NCI-H510A (cell line): ENCODE measurements around the gene UNC79.

ENCODE experiments used
- DNase-seq: peaks from one replicate; lab custom pipeline; 2025; lab: John Stamatoyannopoulos, UW

The UNC79 gene

DNA sequence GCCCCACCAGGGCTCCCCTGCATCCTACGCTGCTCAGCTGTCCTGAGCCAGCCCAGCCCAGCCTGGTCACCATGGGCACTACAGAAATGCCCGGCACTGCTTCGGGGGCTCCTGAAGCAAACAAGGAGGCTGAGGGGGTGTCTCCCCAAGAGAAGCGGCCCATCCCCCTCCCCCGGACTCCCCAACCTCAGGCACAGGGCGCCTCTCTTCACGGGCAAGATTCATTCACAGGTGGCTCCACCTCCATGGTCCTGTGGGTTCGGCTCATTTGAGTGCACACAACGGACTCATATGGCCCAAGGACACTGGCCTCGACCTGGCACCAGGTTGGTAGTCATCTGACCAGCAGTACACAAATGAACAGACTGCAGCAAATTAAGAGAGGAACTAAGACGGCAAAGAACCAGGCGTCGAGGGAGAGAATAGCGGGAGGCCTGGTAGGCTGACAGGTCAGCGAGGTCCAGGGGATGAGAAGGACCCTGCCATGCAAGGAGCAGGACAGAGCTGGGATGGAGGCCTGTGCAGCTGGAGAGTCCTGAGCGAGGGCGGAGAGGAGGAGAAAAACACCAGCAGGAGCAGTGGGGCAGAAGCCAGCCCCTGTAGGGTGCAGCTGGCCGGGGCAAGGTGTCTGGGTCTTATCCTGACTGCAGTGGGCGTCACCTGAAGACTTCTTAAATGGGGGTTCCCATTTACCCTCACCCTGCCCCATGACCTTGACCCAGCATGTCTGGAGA, 297.3 kb downstream of the UNC79 start:
- no peak for DNase-seq

DNA sequence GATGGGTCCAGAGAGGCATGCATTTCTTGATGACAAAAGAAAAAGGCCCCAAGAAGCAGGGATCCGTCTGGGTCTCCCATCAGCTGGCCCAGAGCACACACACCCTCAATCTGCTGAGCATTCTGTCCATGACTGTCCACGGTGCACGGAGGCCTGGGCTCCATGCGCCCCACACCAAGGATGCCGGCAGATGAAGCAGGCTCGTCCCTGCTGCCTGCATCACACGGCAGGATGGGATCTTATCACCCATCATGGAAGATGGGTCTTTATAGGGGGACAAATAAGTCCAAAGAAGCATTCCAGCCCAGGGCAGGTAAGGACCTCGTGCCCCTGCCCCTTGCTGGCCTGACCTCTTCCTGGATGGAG, 297.9 kb downstream of the UNC79 start:
- no peak for DNase-seq

DNA sequence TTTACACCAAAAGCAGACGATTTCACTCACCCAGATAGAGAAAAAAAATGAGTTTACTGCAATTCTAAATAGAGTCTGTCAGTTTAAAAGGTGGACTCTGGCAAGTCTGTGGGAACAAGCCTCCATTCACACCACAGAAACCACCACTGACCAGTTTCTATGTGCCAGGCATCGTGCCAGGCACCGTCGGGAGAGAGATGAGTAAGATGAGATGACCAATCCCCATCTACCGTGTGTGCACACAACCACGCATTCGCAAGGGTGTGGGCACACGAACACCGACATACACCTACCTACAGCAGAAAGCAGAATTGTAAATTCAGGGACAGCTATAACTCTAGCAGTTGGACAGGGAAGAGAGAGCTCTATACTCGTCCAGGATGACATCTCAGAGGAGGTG, 299.3 kb downstream of the UNC79 start:
- DNase-seq: no peak

DNA sequence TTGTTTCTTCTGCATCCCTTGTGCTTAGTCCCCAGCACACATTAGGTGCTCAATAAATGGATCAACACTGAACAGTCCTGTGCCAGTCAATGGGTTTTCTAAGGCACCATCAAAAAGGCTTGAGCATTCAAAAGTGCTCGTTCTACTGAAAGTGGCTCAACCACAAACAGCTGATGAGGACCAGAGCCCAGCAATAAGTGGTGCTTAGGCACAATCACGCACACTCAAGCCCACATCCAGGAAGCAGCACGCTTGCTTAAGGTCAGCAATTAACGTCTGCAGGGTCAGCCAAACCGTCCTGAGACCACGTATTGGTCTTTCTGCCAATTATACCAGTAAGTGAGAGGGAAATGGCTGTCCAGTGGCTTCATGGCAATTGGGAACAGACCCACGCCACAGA, 301.0 kb downstream of the UNC79 start:
- DNase-seq: peak; percentile 22

DNA sequence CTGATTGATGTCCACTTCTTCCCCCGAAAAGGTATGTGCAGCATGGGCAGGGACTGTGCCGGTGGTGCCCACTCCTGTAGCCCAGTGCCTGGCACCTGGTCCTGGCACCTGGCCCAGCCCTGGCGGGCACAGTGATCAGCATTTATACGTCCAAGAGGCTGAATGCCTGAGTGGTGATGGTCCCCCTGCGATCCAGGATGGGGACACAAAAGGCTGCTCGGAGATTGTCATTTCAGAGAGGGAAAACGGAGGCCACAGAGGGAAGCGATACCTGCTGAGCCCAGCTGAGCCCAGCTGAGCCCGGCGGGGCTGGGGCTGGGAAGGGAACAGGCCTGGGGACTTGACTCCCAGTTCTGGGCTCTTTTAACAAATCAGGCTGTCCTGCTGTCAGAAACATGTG, 301.8 kb downstream of the UNC79 start:
- no peak for DNase-seq

DNA sequence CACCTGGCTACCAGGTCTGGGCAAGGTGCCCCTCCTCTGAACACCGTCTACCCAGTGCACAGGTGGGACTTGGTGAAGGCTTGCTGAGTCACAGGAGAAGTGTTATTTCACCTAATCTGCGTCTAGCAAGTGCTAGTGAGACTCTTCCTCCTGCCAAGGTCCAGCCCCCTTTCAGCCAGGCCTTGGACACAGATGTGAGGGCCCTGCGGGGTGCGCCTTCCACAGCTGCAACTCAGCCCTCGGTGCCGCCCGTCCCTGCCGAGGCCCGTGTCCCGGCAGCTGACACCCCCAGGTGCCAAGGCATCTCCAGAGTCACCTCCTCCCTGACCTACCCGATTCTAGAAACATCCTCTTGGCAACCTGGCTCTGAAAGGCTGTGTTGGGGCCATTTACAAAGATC, 302.5 kb downstream of the UNC79 start:
- no peak for DNase-seq

DNA sequence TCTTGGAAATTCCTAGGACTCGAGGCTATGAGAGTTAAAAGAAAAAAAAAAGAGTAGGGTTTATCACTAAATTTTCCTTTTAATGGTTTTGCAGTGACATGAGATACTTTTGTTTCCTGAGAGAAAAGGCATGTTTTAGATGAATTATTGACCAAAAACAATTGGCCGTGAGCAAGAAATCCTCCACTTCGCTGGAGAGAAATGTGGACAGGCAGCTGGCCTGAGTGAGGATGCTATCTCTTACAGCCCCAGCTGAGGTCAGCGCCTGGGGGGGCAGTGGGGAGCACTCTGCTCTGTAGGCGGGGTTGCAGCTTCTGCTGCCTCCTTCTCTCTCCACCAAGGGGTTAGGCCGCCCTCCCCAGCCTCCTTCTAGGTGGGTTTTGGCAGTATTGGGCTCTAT, 302.9 kb downstream of the UNC79 start:
- DNase-seq: no peak

DNA sequence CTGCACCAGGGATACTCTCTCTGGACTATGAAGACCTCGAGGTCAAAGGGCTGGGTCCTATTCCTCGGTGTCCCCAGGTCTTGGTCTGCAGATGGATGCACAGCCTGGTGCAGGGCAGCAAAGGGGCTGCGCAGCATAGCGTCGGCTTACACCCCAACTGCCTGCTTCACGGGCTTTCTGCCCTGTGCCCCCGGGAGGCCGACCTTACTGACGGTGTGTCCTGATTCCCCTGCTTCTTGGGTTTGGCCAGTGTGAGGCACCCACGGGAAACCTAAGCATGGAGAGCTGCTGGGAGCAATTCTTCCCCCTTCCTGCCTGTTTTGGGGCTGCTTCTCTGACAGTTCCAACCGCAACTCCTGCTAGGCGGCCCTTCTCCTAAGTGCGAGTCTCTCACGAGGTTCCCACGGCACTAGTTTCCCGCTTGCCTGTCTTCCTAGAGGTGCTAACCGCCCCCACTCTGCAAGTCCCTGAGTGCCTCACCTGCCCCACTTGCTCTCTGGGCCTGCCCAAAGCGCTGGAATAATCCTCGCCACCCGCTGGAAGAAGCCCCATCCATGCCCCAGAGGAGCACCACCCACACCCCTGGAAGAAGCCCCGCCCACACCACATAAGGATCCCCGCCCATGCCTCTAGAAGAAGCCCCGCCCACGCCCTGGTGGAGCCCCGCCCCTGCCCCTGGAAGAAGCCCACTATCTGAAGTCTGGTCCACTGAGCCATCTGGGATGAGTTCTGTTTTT, 303.5 kb downstream of the UNC79 start:
- DNase-seq: no peak

DNA sequence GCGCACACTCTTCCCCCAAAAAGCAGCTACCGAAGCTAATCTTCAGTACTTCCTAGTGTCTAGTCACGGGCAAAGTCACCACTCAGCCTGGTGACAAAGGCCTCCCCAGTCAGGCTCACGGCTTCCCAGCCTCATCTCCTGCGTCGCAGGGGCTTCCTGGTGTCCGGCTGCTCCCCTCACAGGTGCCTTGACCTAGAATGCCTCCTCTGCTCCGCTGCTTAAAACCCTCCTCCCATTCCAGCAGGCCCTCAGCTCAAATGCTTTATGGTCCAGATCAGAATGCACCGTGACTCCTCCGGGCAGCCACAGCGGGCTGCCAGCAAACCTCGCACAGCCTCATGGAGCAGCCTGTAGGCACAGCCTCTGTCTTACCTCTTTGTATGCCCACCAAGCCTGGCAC, 304.5 kb downstream of the UNC79 start:
- DNase-seq: no peak

DNA sequence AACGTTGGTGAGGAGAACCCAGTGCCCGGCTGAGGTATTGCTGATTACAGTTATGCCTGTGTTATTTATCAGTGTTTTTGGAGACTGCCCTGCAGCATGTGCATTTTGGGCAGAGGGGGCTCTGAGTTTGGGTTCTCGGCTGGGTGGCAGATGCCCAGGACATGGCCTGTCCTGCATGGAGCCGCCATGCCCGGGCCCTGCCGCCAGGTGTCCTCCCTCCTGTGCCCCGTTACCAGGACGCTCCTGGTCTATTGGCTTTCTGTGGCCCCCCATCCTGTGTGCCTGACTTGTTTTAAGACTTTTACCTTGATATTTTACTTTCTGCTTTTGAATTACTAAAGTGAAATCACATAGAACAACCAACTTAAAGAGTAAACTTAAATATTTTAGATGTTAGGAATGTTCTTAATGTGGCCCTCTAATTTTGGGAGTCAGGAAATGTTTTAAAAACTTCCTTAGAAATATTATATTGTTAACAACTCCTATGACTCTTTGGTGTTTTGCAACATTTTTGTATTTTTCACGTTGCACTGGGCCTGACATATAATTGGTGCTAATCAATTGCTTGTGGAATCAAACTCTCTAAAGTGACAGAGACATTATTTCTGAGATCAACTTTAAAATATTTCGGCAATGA, 305.8 kb downstream of the UNC79 start:
- no peak for DNase-seq

DNA sequence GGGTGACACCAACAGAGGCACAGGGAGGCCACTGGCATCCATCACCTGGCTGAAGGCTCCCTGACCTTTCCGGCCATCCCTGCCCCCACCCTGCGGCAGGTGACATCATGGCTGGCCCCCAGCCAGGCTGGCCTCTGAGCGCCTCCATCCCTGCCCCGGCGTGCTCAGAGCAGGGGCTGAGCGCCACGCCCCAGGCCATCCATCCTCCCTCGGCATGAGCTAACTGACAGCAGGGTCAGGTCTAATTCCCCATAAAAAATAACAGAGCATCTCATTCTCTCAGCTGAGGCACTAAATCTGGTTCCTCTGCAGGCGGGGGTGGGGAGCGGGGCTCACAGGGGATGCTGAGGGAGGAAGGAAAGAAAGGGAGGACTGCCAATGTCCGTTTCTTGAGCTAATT, 306.9 kb downstream of the UNC79 start:
- no peak for DNase-seq

DNA sequence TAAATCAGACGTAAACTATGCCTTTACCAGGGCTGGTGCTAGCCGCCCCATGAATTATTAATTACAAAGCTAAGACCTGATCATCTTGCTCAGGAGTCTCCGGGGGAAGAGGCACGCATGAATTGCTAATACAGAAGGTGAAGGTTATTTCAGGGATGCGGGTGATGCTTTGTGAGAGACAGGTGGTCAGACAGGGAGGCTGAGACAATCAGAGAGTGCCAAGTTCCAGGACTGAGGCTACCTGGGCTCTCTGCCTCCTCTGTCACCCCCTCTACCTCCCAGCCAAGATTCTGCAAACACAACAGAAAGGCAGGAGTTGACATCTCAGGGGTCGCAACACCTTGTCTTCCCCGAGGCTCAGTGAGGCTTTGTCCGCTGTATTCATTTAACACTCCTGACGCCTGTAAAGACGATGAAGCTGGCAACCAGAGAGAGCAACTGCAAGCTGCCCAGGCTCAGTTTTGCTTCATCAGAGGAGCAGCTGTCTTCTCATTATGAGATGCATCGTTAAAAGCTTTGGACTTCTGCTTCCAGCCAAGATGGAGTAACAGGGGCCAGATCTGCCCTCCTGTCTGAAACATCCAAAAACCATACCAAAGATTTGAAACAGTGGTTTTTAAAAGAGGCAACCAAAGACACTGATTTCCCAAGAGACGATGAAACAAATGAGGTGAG, 311.0 kb downstream of the UNC79 start:
- no peak for DNase-seq

DNA sequence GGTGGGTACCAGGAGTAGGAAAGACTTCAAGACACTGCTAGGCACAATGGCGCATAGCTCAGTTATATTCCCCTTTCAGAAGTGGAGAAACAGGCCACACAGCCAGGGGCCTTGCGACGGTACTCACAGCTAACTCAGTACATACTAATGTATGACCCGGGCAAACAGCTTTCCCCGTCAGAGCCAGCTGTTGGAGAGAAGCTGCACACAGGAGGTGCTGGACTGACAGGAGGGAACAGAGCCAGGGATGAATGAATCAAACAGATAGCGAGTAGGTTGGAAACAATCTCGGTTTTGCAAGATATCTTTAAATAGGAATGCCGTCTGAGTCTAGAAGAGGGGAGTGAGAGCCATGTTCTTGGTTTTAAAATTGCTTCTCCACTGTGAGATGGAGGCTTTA, 312.0 kb downstream of the UNC79 start:
- no peak for DNase-seq

DNA sequence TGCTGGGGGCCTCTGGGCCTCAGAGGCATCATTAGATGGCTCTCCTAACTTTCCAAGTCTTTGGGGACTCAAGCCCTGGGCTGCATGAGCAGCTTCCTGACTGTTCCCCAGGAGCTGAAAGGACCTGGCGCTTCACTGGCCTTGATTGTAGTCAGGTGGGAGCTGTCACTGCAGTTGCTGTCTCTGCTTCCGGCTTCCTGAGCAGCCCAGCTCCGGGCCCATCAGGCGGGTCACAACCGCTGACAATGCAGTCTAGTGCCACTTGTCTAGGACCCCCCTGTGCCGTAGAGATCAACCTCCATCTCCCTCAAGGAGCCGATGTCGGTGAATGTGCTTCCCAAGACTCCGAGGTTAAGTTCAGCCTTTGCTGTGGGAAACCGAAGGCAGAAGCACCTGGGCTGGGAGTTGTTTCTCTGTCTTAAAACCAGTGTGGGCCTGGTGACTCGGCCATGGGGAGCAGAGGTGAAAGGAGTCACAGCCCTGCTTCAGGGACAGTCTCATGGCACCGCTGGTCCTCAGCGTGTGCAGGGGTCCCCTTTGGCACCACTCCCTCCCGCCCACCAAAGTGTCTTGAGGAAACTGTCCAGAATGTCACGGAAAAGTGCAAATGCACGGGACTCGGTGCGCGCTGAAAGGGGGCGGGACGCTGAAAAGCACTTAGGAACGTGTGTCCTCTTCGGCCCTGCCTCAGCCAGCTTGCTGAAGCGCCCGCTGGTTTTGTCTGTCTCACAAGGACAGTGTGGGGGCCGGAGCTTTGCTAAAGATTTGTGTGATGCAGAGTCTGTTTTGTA, 312.7 kb downstream of the UNC79 start:
- DNase-seq: no peak

DNA sequence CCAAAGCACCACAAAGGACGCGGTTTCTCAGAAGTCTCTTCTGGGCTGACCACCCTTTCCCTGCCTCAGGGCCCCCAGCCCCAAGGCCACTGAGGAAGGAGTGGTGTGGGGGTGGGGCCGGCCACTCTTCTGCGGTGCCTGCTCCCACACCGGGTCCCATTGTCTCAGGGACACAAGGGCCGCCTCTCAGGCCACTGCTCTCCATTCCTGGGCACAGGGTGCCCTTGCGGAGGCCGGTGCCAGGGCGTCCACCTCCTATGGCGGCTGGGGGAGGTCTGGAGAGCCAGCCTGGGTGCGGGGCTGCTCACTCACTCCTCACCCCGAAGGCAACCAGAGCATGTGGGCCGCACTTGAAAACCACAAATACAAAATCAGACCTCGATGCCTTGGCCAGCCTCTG, 313.4 kb downstream of the UNC79 start:
- no peak for DNase-seq

DNA sequence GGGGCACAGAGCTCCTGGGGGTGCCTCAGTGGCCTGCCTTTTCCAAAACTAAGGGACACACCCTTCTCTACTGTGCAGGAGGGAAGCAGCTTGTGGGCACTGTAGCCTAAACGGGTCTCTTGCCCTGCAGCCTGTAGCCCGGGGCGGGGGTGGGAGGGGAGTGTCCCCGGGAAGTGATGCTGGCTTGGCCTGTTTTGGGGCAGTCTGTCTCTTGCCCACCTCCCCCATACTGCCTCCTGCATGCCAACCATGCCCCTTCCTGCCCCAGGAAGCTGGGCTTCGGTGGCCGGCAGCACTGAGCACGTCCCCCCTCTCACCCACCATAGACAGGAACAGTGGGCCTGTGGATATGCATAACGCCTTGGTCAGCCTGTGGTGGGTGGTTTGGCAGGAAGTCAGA, 314.1 kb downstream of the UNC79 start:
- DNase-seq: no peak

DNA sequence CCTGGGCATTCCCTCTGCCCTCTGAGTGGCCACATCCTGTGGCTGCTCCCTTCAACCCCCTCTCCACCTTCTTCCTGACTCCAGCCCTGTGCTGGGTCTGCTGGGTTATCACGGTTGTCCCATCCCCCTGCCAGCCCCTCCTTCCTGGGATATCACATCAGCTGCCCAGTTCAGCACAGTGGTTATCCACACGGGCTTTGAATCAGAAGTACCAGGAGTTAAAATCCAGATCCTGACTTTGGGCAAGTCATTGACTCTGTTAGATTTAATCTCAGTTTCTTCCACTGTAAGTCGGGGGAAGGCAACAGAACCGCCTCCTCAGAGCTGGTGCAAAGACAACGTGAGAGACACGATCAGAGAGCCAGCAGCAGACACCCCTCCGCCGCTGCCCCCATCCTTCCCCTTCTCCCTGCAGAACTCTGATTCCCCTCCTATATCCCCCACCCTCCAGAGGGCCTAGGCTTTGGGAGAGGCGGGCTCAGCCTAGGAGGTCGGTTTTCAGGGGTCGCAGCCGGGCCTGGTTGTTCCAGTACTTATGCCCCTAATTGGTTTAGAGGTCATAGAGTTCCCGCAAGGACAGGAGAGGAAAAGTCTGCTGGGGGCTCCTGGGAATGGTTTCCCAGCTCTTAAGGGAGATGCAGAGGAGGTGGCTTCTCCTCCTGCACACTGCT, 315.0 kb downstream of the UNC79 start:
- DNase-seq: no peak

DNA sequence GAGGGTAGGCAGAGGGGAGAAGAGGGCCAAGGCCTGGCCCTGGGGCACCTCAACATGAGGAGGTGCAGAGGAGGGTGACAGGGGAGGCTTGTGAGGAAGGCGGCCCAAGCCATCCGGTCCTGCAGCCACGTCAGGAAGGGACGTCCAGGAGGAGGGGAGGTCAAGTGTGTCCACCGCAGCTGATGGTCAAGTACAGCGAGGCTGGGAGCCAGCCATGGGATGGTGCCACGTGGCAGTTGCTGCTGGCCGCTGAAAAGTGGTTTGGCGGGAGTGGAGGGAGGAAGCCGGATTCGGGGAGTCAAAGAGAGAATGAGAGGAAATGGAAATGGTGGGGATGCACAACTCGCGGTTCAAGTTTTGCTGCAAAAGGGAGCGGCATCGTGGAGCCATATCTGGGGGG, 316.4 kb downstream of the UNC79 start:
- DNase-seq: no peak

DNA sequence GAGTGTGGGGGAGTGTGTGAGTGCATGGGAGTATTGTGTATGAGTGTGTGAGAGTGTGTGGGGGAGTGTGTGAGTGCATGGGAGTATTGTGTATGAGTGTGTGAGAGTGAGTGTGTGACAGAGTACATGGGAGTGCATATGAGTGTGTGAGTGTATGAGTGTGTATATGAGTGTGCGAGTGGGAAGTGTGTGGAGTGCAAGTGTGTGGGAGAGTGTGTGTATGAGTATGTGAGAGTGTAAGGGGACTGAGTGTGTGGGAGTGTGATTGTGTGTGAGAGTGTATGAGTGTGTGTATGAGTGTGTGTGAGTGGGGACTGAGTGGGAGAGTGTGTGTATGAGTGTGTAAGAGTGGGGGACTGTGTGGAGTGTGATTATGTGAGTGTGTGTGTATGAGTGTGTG, 316.8 kb downstream of the UNC79 start:
- DNase-seq: no peak

DNA sequence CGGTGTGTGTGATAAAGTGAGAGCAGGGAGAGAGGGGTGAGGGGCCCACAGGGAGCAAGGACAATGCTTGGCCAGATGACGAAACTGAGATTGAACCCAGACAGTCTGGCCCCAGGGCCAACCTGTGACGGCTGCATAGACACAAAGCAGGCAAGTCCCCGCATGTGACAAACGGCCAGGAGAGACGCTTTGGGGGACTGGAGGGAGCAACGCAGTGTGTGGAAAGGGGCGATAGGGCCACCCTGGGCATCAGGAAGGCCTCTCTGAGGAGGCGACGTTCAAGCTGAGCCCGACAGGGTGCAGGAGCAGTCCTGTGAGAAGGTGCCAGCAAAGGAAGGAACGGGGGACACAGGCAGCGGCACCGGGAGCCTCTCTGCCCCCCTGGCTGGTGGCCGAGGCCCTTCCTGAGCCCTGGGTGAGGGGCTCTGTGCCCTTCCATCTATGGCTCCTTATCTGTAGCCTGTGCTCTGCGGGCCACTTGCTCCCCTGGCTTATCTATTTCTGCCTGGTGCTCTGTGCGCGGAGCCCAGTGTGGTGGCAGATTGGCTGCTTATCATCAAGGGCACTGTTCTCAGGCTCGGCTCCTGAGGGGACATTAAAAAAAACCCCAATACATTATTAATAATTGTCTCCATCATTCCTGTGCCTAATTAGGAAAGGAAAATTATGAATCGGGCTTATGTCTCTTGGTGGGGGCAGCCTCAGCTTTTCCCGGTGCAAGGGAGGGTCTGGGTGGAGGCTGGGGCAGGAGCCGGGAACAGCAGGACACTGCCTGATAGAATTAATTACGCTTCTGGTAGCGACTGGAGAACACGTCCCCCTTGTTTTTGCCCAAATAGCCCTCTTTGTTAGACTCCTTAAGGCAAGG, 317.7 kb downstream of the UNC79 start:
- DNase-seq: no peak

DNA sequence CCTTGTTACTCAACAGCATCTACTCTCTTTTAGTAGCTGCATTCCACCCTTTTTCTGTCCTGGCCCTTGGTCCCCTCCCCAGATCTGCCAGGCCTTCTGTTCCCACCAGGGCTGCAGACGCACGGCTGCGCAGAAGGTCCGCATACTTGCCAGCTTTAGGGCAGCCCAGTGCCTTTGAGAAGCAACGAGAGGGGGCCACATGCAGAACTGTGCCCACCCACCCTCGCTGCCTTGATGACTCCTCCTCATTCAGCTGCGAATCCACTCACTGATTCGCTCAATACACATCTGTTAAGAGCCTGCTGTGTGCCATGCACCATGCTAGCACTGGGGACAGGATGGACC, 318.3 kb downstream of the UNC79 start:
- DNase-seq: no peak
